A549 (cell line): ENCODE data around the gene HDLBP.
A peak's percentile ranks its signal among the peaks of the same experiment; 100 is the strongest.

Experiments
- CEBPB ChIP-seq, 2 experiments: fragments of >200 bp in 1 of 2; sonication (Bioruptor Twin) in 1 of 2; formaldehyde crosslinking in 1 of 2; IDR thresholded peaks; 2 replicates each; pipeline ENCODE4 v1.6.1; 2012 to 2016
- MAFK ChIP-seq: fragments of 450-650 bp; IDR thresholded peaks from 2 replicates; pipeline ENCODE4 v1.6.1; 2014; ENCODE audit not compliant: partially characterized antibody
- MYC ChIP-seq: IDR thresholded peaks from 2 replicates; pipeline ENCODE4 v1.6.1; 2012; ENCODE audit warnings: mild to moderate bottlenecking, inconsistent platforms, low read length, improper control_type of control experiment, borderline replicate concordance
- NFE2L2 ChIP-seq: fragments of 150-350 bp; conservative IDR thresholded peaks from 2 replicates; pipeline ENCODE4 v1.6.1; 2014; ENCODE audit warnings: low read length
- POLR2A ChIP-seq: IDR thresholded peaks from 2 replicates; pipeline ENCODE4 v1.6.1; 2012; ENCODE audit warnings: mild to moderate bottlenecking, low read length
- RCOR1 ChIP-seq: fragments of 150-350 bp; IDR thresholded peaks from 2 replicates; pipeline ENCODE4 v1.6.1; 2014; ENCODE audit warnings: antibody characterized with exemption, low read length, low read depth
- REST ChIP-seq: fragments of 200-600 bp; sonication (generic); IDR thresholded peaks from 2 replicates; pipeline ENCODE4 v1.6.1; 2016; ENCODE audit warnings: antibody characterized with exemption, mild to moderate bottlenecking, moderate library complexity
- TF ChIP-seq, protein P1 (sequence below): fragments of >200 bp; sonication (Bioruptor Twin); formaldehyde crosslinking; IDR thresholded peaks from 3 replicates; pipeline ENCODE4 v1.5.1; 2016

DNA sequence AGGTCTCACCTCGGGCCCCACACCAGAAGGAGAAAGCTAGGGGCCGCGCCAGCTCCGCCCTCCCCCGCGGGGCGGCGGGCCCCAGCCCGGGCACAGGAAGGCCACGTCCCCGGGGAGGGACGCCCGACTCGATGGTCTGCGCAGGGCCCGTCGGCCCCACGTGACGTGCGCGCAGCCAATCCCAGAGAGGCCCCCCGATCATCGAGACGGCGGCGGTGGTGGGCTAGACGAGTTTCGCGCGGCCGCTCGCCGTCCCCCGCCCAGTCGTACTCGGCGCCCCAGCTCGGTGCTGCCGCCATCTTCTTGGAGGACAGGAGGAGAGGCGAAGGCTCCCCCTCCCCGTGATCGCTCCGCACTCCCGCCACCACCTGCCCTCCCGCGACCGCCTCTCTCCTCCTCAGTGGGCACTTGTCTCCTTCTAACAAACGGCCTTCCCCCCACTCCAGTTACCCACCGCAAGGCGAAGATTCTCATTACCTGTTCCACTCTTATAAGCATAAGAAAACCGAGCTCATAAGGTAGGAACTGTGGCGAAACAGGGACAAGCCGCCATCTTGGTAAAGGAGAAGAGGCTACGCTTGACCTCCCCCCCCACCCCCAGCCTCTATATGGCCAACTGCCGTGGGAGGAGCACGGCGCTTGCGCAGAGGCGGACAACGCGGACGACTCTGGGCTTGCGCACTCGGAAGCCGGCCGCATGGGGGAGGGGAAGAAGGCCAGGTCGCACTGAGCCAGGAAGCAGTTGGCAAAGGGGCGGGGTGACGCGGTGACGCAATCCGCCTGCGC, at the start of gene HDLBP:
- TF ChIP-seq, protein P1, sequence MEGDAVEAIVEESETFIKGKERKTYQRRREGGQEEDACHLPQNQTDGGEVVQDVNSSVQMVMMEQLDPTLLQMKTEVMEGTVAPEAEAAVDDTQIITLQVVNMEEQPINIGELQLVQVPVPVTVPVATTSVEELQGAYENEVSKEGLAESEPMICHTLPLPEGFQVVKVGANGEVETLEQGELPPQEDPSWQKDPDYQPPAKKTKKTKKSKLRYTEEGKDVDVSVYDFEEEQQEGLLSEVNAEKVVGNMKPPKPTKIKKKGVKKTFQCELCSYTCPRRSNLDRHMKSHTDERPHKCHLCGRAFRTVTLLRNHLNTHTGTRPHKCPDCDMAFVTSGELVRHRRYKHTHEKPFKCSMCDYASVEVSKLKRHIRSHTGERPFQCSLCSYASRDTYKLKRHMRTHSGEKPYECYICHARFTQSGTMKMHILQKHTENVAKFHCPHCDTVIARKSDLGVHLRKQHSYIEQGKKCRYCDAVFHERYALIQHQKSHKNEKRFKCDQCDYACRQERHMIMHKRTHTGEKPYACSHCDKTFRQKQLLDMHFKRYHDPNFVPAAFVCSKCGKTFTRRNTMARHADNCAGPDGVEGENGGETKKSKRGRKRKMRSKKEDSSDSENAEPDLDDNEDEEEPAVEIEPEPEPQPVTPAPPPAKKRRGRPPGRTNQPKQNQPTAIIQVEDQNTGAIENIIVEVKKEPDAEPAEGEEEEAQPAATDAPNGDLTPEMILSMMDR: peak; percentile 59
- TF ChIP-seq NFE2L2 (no peak), MYC (peak; percentile 30; the same call in 1 of the 2 replicates), CEBPB (IDR thresholded peaks at IDR 0.05) (peak; percentile 70 to 85; a peak in 3 of 4 replicates), MAFK (no peak), RCOR1 (no peak), POLR2A (peak; percentile 15), REST (no peak)
